Esophagus muscularis mucosa (tissue), 3 donors: ENCODE data around the gene EGR4.

Source experiments
- CTCF ChIP-seq, 3 experiments: fragments of 200-600 bp in 2 of 3; fragments of 450-650 bp in 1 of 3; sonication (generic) in 2 of 3; IDR thresholded peaks; one replicate each; pipeline ENCODE4 v1.5.1; 2017 to 2019; ENCODE audit warnings: antibody characterized with exemption in 3 of 3, mild to moderate bottlenecking in 2 of 3, moderate library complexity in 1 of 3
- POLR2A ChIP-seq: fragments of 450-650 bp; IDR thresholded peaks from one replicate; pipeline ENCODE4 v1.6.1; 2017; ENCODE audit warnings: antibody characterized with exemption, moderate library complexity, mild to moderate bottlenecking, low read depth

GRCh38 chr2:73285159-73285739, 8.1 kb downstream of the EGR4 start:
- no peak for TF ChIP-seq CTCF (IDR thresholded peaks at IDR 0.05)
- no peak for TF ChIP-seq POLR2A
